Measurements from ENCODE around the gene MRFAP1.
A peak's percentile ranks its signal among the peaks of the same experiment; 100 is the strongest.

DNA sequence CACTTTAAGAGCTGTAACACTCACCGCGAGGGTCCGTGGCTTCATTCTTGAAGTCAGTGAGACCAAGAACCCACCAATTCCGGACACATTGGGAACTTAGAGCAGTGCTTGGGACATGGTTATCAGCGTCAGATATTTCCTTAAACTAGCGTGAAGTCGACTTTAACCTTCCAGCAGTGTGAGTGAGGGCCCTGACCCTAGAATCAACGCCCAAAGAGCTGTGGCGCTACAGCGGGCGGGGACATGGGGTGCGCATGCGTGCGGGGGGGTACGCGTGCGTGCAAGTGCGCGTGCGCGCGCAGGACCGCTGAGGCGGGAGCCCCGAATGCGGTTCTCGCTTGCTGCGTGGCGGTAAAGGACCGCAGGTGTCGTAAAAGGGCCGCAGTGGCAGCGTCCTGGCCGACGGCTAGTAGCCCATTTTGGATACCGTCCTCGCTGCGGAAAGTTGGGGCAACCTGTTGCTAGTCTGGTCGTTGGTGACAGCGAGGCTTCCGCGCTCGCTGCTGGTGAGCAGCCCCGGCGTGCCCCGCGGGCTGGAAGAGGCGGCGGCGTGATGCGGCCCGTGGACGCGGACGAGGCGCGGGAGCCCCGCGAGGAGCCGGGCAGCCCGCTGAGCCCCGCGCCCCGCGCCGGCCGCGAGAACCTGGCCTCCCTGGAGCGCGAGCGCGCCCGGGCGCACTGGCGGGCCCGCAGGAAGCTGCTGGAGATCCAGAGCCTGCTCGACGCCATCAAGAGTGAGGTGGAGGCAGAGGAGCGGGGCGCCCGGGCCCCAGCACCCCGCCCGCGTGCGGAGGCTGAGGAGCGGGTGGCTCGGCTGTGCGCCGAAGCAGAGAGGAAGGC lies 33.4 kb downstream of the MRFAP1 start:
- TF ChIP-seq, protein P1, sequence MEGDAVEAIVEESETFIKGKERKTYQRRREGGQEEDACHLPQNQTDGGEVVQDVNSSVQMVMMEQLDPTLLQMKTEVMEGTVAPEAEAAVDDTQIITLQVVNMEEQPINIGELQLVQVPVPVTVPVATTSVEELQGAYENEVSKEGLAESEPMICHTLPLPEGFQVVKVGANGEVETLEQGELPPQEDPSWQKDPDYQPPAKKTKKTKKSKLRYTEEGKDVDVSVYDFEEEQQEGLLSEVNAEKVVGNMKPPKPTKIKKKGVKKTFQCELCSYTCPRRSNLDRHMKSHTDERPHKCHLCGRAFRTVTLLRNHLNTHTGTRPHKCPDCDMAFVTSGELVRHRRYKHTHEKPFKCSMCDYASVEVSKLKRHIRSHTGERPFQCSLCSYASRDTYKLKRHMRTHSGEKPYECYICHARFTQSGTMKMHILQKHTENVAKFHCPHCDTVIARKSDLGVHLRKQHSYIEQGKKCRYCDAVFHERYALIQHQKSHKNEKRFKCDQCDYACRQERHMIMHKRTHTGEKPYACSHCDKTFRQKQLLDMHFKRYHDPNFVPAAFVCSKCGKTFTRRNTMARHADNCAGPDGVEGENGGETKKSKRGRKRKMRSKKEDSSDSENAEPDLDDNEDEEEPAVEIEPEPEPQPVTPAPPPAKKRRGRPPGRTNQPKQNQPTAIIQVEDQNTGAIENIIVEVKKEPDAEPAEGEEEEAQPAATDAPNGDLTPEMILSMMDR (IDR thresholded peaks at IDR 0.05) = peak in 2 of 6 experiments; percentile 4 to 9
- TF ChIP-seq POLR2A (IDR thresholded peaks at IDR 0.05) = peak in 1 of 2 donors; percentile 33
